H9 (cell line): Measurements from ENCODE around the gene ZNHIT2. TPM values are rescaled to one million over a fixed set of nuclear protein-coding genes. Genes with fewer than 3 reads are reported as not detected.

Experiments used
- DNase-seq: peaks from one replicate; pipeline ENCODE4 v3.0.0-alpha.2; 2017
- H2AFZ ChIP-seq: one replicate; pipeline ENCODE4 v1.6.1; 2013; ENCODE audit warnings: mild to moderate bottlenecking, low read length, control low read depth, moderate library complexity
- H2AK5ac ChIP-seq: 2 replicates; pipeline ENCODE4 v1.6.1; 2013; ENCODE audit warnings: low read length, control low read depth, mixed read lengths; ENCODE audit not compliant: insufficient read length
- H2BK120ac ChIP-seq: one replicate; pipeline ENCODE4 v1.6.1; 2013; ENCODE audit warnings: low read depth, mild to moderate bottlenecking, low read length, control low read depth, inconsistent platforms; ENCODE audit not compliant: poor library complexity, severe bottlenecking
- H2BK12ac ChIP-seq: 2 replicates; pipeline ENCODE4 v1.6.1; 2013; ENCODE audit warnings: low read length, control low read depth, mixed read lengths, low read depth; ENCODE audit not compliant: insufficient read length
- H2BK15ac ChIP-seq: 2 replicates; pipeline ENCODE4 v1.6.1; 2013; ENCODE audit warnings: low read depth, low read length, control low read depth
- H2BK20ac ChIP-seq: one replicate; pipeline ENCODE4 v1.6.1; 2013; ENCODE audit warnings: low read depth, mild to moderate bottlenecking, low read length, control low read depth, inconsistent platforms; ENCODE audit not compliant: poor library complexity, severe bottlenecking
- H2BK5ac ChIP-seq: 2 replicates; pipeline ENCODE4 v1.6.1; 2013; ENCODE audit warnings: low read length, control low read depth, mixed read lengths; ENCODE audit not compliant: insufficient read length
- H3K14ac ChIP-seq: 2 replicates; pipeline ENCODE4 v1.6.1; 2013; ENCODE audit warnings: low read length, control low read depth; ENCODE audit not compliant: insufficient read depth
- H3K18ac ChIP-seq: 2 replicates; pipeline ENCODE4 v1.6.1; 2013; ENCODE audit warnings: low read depth, mild to moderate bottlenecking, mixed read lengths, low read length, control low read depth; ENCODE audit not compliant: insufficient read length
- H3K23ac ChIP-seq: 2 replicates; pipeline ENCODE4 v1.6.1; 2013; ENCODE audit warnings: low read length, control low read depth, mixed read lengths, low read depth; ENCODE audit not compliant: insufficient read length
- H3K23me2 ChIP-seq: 2 replicates; pipeline ENCODE4 v1.6.1; 2013; ENCODE audit warnings: low read depth, mild to moderate bottlenecking, mixed read lengths, low read length, control low read depth; ENCODE audit not compliant: insufficient read length, poor library complexity, severe bottlenecking
- H3K27ac ChIP-seq: 2 replicates; pipeline ENCODE4 v1.5.1; 2013; ENCODE audit warnings: low read length, control low read depth, mixed read lengths, low read depth; ENCODE audit not compliant: insufficient read length
- H3K27me3 ChIP-seq: 2 replicates; pipeline ENCODE4 v1.6.1; 2013; ENCODE audit warnings: low read length, control low read depth, inconsistent platforms; ENCODE audit not compliant: insufficient read depth
- H3K4ac ChIP-seq: 2 replicates; pipeline ENCODE4 v1.6.1; 2013; ENCODE audit warnings: low read depth, mild to moderate bottlenecking, control low read depth, inconsistent platforms, low read length, moderate library complexity
- H3K4me1 ChIP-seq: 2 replicates; pipeline ENCODE4 v1.6.1; 2013; ENCODE audit warnings: low read length, control low read depth, inconsistent platforms; ENCODE audit not compliant: insufficient read depth
- H3K4me2 ChIP-seq: 2 replicates; pipeline ENCODE4 v1.6.1; 2013; ENCODE audit warnings: low read length, control low read depth, mixed read lengths; ENCODE audit not compliant: insufficient read length, insufficient read depth
- H3K56ac ChIP-seq: 2 replicates; pipeline ENCODE4 v1.6.1; 2013; ENCODE audit warnings: low read depth, mild to moderate bottlenecking, mixed read lengths, low read length, control low read depth; ENCODE audit not compliant: insufficient read length
- H3K79me1 ChIP-seq: 2 replicates; pipeline ENCODE4 v1.6.1; 2013; ENCODE audit warnings: low read depth, mild to moderate bottlenecking, moderate library complexity, low read length, control low read depth, inconsistent platforms; ENCODE audit not compliant: insufficient read depth, poor library complexity, severe bottlenecking
- H3K79me2 ChIP-seq: 2 replicates; pipeline ENCODE4 v1.6.1; 2013; ENCODE audit warnings: low read length, control low read depth, inconsistent platforms; ENCODE audit not compliant: insufficient read depth
- H3K9ac ChIP-seq: 2 replicates; pipeline ENCODE4 v1.6.1; 2013; ENCODE audit warnings: low read length, control low read depth, mixed read lengths; ENCODE audit not compliant: insufficient read length; ENCODE audit errors: extremely low read depth
- H3K9me3 ChIP-seq: one replicate; pipeline ENCODE4 v1.6.1; 2013; ENCODE audit warnings: low read depth, low read length, inconsistent platforms; ENCODE audit not compliant: control insufficient read depth
- H3T11ph ChIP-seq: one replicate; pipeline ENCODE4 v1.6.1; 2013; ENCODE audit warnings: mild to moderate bottlenecking, low read length, control low read depth, inconsistent platforms
- H4K20me1 ChIP-seq: one replicate; pipeline ENCODE4 v1.6.1; 2013; ENCODE audit not compliant: control insufficient read depth, insufficient read length, insufficient read depth
- H4K5ac ChIP-seq: 2 replicates; pipeline ENCODE4 v1.6.1; 2013; ENCODE audit warnings: low read depth, mild to moderate bottlenecking, mixed read lengths, low read length, control low read depth; ENCODE audit not compliant: insufficient read length
- H4K8ac ChIP-seq: replicated peaks from 2 replicates; pipeline ENCODE4 v1.6.1; 2013; ENCODE audit warnings: low read length, control low read depth, mixed read lengths, low read depth; ENCODE audit not compliant: insufficient read length
- H4K91ac ChIP-seq: 2 replicates; pipeline ENCODE4 v1.6.1; 2013; ENCODE audit warnings: low read depth, mild to moderate bottlenecking, moderate library complexity, mixed read lengths, low read length, control low read depth; ENCODE audit not compliant: insufficient read length
- H3K27ac Mint-ChIP-seq, 3 experiments: 2 replicates in 2 of 3; 3 replicates in 1 of 3; pipeline ENCODE4 v1.8.0; 2020 to 2021; ENCODE audit warnings: mixed read lengths in 3 of 3, mild to moderate bottlenecking in 1 of 3, moderate library complexity in 1 of 3
- H3K27me3 Mint-ChIP-seq: 2 replicates; pipeline ENCODE4 v1.8.0; 2021; ENCODE audit warnings: low read depth, mild to moderate bottlenecking, moderate library complexity, mixed read lengths
- H3K36me3 Mint-ChIP-seq, 3 experiments: 2 replicates in 2 of 3; 3 replicates in 1 of 3; pipeline ENCODE4 v1.8.0; 2020 to 2021; ENCODE audit warnings: low read depth in 3 of 3, mixed read lengths in 3 of 3; ENCODE audit not compliant: insufficient read depth in 1 of 3
- H3K4me1 Mint-ChIP-seq, 2 experiments: 2 replicates each; pipeline ENCODE4 v1.8.0; 2020; ENCODE audit warnings: mixed read lengths in 2 of 2
- H3K4me3 Mint-ChIP-seq, 2 experiments: 2 replicates in 1 of 2; 3 replicates in 1 of 2; pipeline ENCODE4 v1.8.0; 2020 to 2021; ENCODE audit warnings: mild to moderate bottlenecking in 2 of 2, mixed read lengths in 2 of 2, moderate library complexity in 1 of 2
- H3K9me3 Mint-ChIP-seq, 2 experiments: 2 replicates in 1 of 2; 3 replicates in 1 of 2; pipeline ENCODE4 v1.8.0; 2020; ENCODE audit warnings: mild to moderate bottlenecking in 2 of 2, mixed read lengths in 2 of 2, moderate library complexity in 1 of 2
- CTCF ChIP-seq: fragments of 200-600 bp; sonication (generic); conservative IDR thresholded peaks from 3 replicates; pipeline ENCODE4 v1.8.0; 2021; ENCODE audit warnings: antibody characterized with exemption, mild to moderate bottlenecking
- WGBS: extraction: QIAGEN DNeasy Blood & Tissue Kit; methylation state at CpG from one replicate; pipeline ENCODE4 v1.1.7; 2013; ENCODE audit warnings: missing lambda C conversion rate, low lambda C conversion rate, mixed read lengths; ENCODE audit not compliant: insufficient read length; ENCODE audit errors: extremely low coverage; 5-methylcytosine and 5-hydroxymethylcytosine counted together
- total RNA-seq: library from RNA; stranded (reverse); gene quantifications from 2 replicates; pipeline ENCODE4 v1.2.1, GENCODE V29; 2021

Gene ZNHIT2
- total RNA-seq, 1 experiment from 2014 or later = 18.3 TPM

- Histone ChIP-seq H3T11ph (no peak overlapping the region), H3K79me1 (no peaks in the 10 kb centered on the region), H4K5ac (no peak overlapping the region), H3K14ac (no peak overlapping the region), H2BK120ac (no peak overlapping the region), H3K79me2 (no peaks in the 10 kb centered on the region), H2BK5ac (no peak overlapping the region), H2BK15ac (no peak overlapping the region), H2AFZ (peak overlapping the region; percentile 81), H2AK5ac (no peak overlapping the region), H4K91ac (no peak overlapping the region), H4K20me1 (no peaks in the 10 kb centered on the region), H3K9ac (no peak overlapping the region), H3K27me3 (no peaks in the 10 kb centered on the region), H2BK12ac (no peak overlapping the region), H3K18ac (no peak overlapping the region), H3K4me2 (no peak overlapping the region), H3K4ac (no peak overlapping the region), H3K56ac (no peak overlapping the region), H3K9me3 (no peaks in the 10 kb centered on the region), H4K8ac (no peak overlapping the region), H2BK20ac (no peak overlapping the region), H3K23ac (no peak overlapping the region), H3K27ac (no peak overlapping the region), H3K23me2 (no peaks in the 10 kb centered on the region), H3K4me1 (no peaks in the 10 kb centered on the region; the same call in 1 of the 2 replicates)
- Mint-ChIP-seq H3K4me1 (peaks cover 7 to 15% of the 10 kb centered on the region in 2 experiments), H3K27ac (peak overlapping the region in 1 of 3 experiments; percentile 6; a peak in 2 of 7 replicates), H3K36me3 (no peaks in the 10 kb centered on the region), H3K9me3 (no peaks in the 10 kb centered on the region), H3K27me3 (no peaks in the 10 kb centered on the region), H3K4me3 (no peak overlapping the region)
- no CpG with 5 or more reads among the region's 31 CpGs for WGBS
- DNase-seq = no peak
- TF ChIP-seq CTCF = no peak
Measured at GRCh38 chr11:65165410-65166317, 48.2 kb upstream of the ZNHIT2 start.
